Right hindlimb (tissue), 1 donor: Measurements from ENCODE around the gene SFR1.

ENCODE experiments used
- DNase-seq: peaks from one replicate; pipeline ENCODE4 v3.0.0-alpha.2; 2018

The SFR1 gene, protein sequence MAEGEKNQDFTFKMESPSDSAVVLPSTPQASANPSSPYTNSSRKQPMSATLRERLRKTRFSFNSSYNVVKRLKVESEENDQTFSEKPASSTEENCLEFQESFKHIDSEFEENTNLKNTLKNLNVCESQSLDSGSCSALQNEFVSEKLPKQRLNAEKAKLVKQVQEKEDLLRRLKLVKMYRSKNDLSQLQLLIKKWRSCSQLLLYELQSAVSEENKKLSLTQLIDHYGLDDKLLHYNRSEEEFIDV

DNA sequence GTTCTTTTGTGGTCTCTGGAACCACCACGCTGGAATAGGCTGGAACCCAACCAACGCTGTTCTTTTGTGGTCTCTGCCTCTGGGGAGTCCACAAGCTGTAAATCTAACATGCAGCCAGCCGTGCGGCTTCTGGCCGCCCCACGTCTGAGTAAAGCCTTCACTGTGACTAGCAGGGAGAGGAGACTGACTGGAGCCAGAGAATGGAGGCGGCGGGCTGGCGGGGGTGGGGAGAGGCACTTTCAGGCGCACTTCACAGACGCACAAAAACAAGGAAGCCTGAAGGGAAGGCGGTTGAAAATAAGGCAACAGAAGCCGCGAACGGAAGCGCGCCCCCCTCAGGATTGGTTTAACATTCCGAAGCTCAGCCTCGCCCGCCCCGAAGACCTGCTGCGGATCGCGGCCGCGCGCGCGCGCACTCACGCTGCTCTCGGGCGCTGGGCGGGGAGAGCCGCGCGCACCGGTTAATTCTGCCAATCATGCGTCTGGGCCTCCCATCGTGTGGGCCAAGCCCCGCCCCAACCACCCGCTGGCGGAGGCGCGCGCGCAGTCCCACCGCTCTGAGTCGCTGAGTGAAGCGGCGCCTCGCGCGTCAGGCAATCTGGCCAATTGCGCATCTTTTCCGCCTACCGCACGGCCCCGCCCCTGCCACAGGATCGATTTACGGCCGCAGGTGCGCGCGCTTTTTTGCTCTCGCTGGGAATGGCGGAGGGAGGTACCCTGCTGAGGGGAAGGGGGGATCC is at the start of gene SFR1:
Gene SFR1 (plus strand): TSS at position 687 of the 740 bp plus-strand sequence. CDS start 13 bp downstream, at position 700.
- DNase-seq, result peak; percentile 99

DNA sequence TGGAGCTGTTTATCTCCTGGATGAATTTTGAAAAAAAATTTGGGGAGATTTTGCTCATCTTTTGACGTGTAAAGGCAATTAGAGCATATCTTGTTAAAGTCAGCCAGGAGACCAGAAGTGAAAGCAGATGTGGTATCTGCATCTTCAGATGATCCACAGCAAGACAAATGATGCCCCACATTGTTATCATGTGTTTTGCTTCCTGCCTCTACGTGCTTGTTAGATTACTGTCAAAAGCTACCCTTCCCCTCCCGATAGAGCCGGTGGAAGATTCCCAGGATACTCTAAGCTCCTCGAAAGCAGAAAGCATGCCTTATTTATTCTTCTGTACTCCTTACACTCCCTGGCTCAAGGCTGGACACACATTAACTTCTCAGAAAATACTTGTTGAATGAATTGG is 49.2 kb upstream of the SFR1 start:
- no peak for DNase-seq

DNA sequence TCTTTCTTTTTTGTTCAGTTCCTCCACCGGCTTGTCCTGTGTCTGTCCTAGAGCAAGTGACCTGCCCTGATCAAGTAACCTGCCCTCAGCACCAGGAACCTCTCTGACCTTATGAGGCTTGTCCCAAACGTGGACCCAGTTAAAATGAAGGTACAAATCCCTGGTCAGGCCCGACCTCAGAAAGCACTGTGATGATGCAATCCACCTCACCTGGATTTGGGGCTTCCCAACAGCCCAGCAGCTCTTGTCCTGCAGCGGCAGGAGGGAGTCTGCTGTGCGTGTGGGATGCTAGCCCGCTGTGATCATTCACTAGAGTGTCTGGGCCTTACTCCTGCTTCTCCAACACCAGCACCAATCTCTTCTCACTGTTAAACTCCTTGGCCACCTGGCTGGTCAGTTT is 47.5 kb upstream of the SFR1 start:
- DNase-seq, result no peak

DNA sequence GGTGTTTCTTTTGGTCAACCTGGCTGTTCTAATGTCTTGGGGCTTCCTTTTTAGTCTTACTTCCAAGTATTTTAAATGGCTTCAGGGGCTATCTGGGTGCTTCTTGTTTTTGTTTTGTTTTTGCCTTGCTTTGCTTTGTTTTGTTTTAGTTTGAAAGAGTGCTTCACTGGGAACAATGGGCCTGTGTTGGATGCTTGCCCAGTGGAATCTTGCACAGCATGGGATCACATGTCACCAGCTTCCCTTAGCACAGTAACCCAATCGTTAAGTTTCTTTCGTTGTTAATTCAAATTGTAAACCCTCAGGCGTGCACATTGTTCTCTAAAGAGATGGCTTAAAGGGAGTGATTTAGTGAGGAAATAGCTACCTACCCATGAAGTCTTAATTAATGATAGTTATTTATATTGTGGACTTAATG is 45.2 kb upstream of the SFR1 start:
- DNase-seq, result peak; percentile 41

DNA sequence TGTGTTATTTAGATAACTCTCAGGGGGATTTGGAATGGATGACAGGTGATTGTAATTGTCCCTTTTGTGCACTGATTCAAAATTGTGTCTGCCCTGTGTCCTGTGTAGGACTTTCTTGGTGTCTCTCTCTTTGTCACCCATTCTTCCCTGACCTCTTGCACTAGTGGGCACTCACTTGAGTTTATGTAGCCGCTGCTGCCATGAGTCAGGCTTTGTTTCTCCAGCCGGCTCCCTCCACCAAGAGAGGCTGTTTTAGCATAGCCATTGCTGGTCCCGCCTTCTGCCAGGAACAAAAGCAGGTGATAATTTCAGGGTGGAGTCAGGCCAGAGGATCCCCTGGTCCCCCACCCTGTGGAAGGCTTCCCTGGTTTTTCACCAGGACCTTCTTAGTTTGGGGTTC is 44.7 kb upstream of the SFR1 start:
- DNase-seq, result no peak

DNA sequence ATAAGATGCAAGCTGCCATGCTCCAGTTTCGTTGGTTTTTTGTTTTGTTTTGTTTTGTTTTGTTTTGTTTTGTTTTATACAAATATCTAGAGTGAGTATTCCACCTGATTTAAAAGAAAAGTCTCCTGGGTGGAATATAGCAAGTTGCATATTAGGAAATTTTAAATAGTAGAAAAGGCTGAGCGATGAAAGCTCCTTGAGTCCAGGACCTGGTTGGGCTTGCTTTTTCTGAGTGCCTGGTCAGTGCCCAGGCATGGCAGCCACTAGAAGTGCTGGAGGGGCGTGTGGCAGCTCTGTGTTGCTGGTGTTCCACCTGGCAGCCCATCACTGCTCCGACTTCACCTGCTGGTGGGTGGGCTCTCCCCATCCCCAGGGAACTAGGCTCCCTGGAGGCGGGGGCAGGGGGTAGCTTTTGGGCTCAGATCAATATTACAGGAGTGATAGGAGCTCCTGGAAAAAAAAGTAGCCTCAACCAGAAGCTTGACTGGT is 44.3 kb upstream of the SFR1 start:
- no peak for DNase-seq

DNA sequence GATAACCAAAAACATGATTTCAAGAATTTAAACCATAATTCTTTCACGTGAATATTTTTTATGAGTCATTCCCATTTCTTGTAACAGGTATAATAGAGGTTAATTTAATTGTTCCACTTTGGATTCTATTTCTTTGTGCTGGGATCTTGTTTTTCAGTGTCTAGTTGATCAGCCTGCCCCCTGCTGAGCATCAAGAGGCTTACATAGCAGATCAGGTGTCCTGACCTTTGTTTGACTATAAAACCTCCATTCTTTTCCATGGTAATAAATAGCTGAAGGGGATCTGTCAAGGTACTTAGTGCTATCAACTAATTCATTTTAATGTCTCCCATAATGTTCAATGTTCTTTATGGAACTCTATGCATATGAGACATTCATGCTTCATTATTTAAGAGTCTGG is 41.2 kb upstream of the SFR1 start:
- DNase-seq, result no peak

DNA sequence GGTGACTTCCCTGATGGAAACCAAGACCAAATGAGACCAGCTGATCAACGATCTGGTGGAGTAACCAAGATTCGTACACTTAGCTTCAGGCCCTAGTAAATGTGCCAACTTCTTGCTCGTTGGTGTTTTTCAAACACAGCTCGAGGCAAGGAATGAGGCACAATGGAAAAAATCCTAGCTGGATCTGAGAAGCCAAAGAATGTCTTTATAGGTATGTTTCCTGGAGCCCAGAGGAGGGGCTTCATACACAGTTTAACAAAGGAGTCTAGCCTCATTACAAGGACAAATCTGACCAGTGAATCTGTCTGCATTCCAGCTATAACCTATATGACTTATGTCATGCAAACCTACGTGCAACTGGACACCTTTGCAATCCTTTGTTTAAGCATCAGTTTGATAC is 40.0 kb upstream of the SFR1 start:
- no peak for DNase-seq

DNA sequence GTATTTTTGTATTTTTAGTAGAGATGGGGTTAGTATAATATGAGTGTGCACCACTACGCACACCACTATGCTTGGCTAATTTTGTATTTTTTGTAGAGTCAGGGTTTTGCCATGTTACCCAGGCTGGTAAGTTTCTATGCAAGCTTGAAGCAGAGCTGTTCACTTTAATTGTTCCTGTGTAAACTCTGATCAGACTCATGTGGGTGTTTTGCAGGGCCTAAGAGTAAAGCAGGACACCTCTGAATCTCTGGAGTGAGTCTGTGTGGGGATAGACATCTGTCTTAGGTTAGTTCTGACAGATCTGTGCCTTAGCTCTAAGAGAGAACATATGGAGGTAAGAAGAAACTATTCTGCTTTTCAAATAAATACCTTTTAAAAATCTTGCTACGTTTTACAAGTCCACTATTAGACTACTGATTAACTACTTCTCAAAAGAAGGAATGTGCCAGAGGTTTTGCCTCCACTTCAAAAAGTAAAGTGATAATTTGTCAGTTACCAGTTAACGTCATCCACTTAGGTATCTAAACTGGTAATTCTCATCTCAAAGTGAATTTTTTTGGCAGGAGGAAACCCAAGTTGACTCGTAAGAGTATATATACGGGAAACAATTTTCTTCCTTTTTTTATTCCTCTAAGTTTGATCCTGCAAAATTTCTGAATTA is 37.4 kb upstream of the SFR1 start:
- no peak for DNase-seq

DNA sequence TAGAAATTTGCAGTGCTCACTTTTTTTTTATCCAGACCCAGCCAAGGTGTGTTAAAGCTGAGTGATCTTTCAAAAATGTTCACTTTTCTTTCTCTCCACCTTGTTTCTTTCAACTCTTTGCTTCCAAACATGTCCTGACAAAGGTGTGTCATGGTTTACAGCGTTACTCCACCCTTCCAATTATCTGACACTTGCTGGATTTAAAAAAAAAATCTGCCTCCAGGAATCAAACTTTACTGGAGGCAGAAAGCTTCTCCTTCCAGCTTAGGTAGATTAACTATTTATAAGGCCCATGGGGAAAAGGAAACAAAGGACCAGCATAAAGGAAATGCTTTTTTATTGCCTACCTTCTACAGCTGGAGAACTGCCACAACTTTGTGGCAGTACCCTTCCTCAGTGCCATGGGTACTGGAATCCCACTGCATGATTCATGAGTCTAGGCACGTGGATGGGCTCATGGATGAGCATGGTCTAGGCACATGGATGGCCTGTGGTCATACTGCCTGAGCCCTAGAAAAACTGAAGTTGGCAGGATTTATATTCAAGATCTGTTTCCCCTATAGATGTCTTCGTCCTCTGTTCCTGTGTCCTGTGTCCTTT is 36.1 kb upstream of the SFR1 start, which contains the start of gene COL17A1:
Gene COL17A1 (minus strand): TSS at position 80 of the 600 bp plus-strand sequence. CDS start 5,207 bp downstream, outside the sequence.
- DNase-seq, result no peak

DNA sequence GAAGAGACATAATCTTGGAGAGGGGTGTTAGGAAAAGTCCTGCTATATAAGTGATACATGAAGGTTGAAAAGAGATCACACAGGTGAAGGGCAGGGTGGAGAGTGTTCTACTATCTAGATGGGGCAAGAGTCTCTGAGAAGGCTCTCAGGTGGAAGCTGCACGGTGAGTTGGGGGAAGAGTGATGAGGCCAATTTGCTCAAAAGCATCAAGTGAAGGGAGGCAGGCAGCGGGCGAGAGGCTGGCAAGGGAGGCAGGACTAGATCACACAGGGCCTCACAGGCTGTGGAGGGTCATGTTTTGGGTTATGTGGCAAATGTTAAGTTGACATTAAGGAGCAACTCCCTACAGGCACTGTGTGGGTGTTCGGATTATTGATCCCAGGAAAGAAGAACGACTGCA is 33.7 kb upstream of the SFR1 start:
- DNase-seq, result no peak

DNA sequence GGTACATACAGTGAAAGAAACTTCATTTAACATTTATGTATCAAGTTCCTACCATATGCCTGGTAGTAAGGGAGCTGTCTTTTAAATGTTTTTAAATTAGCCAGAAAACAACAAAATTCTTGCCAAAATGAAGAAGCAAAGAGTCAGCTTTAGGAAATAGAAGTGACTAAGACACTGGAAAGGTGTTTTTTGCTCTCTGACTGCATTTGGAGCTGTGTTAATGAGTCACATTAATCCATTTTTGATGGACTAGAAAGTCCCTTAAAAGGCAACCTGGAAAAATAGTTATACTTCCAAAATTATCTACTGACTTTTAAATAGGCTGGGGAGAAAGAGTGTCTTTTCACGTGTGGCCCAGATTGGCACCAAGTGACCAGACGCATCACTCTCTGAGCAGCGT is 32.4 kb upstream of the SFR1 start:
- DNase-seq, result no peak

DNA sequence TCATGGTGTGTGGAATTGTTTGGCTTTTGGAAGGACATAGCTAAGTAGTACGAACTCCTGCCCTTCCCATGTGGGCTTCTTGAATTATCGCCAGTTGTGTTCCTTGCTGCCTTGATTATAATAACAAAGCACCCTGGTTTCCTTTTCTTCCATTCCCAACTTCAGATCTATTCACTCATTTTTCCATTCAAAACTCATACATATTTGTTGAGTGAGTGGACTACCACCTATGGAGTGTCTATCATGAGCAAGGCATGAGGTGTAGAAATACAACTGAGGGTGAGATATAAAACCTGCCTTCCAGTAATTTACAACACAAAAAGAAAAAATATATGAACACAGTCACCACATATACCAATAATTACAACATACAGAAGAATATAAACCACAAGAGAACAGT is 31.4 kb upstream of the SFR1 start:
- DNase-seq, result no peak

DNA sequence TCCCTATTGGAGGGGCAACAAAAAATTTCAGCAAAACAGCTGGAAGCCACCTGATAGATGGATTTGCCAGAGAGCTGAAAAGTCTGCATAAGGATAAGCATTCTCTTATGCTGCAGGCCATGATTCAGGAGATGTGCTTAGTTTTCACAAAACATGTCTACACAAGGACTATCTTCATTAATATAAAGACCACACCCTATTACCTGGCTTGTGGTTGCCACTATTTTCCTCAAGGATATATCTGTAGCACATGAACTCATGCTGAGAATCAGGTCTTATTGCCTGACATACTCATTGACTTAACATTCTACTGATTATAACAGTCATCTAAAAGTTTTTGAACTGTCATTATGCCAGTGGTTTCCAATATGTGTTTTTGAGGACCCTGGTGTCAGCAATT is 29.2 kb upstream of the SFR1 start:
- no peak for DNase-seq

DNA sequence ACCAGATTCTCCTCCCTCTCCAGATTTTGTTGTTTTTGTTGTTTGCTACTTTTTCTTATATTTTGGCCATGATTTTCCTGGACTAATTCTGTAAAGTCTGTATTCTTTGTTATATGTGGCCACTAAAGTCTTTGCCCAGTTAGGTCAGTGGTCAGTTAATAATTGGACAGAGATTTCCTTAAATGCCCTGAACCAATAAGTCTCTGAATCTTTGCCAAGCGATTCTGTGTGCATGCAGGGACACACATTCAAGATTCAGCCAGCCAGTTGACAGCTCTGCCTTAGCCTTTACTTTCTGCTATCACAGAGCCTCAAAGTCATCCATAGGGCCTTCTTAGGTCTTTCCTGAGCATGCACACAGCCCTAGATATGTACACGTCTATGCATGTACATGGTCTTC is 25.3 kb upstream of the SFR1 start:
- DNase-seq, result no peak

DNA sequence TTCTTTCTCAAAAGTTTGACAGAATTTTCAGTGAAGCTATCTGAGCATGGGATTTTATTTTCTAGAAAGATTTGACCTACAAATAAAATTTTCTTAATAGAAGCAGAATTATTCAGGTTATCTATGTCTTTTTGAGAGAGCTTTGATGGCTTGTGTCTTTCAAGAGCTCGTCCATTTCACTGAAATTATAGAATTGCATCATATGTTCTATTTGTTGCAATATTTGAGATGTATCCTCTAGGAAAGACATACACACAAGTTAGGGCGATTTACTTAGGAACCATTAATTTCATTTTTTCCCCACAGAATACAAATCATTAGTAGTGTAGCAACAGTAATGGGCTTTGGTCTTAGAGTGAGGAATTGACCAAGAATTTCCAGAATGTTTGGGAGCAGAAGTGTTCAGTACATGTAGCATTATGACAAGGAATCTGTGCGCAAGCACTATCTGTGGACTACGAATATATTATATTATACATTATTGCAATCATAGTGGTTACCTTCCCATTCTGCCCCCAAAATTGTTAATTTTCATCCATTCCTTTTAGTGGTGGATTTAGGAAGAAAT is 23.5 kb upstream of the SFR1 start:
- DNase-seq, result no peak

DNA sequence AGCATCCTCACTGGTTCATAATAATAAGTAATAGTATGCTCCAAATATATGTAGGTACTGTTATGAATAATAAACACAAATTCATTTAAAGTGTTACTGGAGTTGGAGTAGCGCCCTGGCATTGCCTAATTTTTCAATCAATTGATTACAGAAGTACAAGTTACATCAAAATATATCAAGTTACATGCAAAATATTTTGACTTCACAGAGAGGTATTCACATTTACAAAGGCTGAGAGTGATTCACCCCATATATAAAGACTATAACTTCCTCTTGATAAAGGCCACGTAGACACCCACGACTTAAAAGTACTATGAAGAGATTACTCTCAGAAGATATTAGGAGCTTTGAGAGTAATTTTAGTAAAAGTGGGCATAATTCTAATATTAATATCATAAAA is 22.7 kb upstream of the SFR1 start:
- DNase-seq, result no peak

DNA sequence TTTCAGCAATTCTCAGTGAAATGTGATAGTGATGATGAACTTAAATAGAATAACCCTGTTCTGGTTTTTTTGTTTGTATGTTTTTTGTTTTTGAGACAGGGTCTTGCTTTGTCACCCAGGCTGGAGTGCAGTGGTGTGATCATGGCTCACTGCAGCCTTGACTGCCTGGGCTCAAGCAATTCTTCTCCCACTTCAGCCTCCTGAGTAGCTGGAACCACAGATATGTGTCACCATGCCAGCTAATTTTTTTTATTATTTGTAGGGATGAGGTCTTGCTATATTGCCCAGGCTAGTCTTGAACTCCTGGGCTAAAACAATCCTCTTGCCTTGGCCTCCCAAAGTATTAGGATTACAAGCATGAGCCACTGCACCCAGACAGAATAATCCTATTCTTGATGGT is 22.0 kb upstream of the SFR1 start:
- no peak for DNase-seq

DNA sequence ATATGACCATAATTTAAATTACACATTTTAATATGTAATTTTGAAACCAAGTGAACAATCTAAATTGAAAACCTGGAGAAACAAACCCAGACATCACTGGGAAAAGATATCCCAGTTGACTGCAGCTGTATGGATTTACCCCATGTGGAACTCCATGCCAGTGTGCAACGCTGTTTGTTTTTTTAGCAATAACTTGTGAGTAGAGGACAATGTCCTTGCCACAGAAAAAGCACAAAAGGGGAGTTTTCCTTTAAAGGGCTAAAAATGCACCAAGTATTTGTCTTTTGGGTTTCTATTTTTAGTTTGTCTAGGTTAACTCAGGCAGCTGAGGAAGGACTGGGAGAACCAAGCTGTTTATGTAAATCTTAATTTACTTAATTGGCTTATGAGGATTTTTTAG is 21.2 kb upstream of the SFR1 start:
- no peak for DNase-seq

DNA sequence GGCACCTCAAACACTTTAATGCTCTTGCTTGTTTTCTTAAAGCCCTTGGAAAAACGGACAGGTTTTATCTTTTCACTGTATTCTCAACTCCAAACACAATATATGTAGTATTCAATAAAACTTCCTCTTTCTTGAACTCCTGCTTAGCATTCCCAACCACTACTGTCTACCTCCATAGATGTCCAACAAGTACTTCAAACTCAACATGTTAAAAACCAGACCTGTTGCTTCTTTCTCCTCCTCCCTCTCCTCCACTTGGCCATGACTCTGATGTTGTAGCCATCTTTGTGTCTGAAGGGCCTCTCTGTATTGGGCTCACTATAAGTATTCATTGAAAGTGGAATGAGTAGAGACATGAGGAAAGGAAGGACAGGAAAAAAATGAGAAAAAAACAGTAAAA is 20.1 kb upstream of the SFR1 start:
- DNase-seq, result no peak

DNA sequence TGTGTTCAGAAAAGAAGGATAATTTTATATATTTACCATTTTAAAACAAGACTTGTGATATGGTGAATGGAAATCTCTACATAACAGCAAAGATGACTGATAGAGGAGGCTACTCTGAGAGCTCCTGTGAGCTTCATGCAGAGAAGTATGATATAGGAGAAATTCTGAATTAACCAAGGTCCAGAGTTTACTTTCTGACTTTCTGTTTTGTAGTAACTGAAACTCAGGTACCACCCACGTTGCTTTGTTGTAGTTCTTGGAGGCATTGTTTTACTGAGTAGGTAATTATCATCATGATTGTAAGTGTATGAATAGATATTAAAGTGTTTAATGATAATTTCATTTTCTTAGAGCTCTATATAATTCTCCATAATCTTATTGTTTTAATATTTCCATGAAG is 18.0 kb upstream of the SFR1 start:
- DNase-seq, result no peak

DNA sequence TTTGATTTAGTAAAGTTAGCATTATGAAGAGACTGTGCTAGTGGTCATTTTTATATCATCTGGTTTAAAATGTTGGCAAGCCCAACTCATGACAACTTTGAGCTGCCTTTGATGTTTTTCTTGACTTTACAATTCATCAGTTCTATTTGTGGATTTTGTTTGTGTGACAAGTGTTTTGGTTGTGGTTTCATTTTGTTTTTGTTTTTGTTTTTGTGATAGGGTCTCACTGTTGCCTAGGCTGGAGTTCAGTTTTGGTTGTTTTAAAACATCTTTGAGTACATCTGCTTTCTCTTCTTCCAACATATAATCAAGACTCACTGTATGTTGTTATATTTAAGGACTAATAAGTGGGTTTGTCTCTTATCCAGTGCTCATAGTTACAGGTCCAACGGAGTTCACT is 17.6 kb upstream of the SFR1 start:
- DNase-seq, result no peak

DNA sequence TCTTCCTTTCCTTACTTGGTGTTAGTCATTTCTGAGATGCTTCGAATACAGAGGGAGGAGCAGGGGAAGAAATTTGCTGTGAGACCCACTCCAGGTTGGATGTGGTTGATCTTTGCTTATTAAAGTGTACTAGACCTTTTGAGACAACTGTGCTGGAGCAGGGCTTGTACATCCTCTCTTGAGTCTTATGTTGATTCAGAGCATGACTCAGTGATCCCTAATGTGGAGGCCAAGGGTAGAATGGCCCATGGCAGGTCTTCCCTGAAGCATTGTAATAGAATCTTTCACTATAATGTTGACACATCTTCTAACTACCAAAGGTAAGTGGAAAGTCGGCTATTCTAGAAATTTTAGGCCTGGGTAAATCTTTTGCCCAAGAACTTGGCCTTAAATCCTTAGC is 17.0 kb upstream of the SFR1 start:
- no peak for DNase-seq
